Esophagus squamous epithelium (tissue), 4 donors: ENCODE measurements around the gene FIS1.

Experiments
- CTCF ChIP-seq, 6 experiments: fragments of 450-650 bp in 4 of 6; fragments of 200-600 bp in 2 of 6; sonication (generic) in 2 of 6; IDR thresholded peaks; one replicate each; pipeline ENCODE4 v1.5.1; 2016 to 2019; ENCODE audit warnings: antibody characterized with exemption in 6 of 6, mild to moderate bottlenecking in 4 of 6, moderate library complexity in 4 of 6
- POLR2A ChIP-seq, 4 donors: fragments of 450-650 bp; IDR thresholded peaks; one replicate each; pipeline ENCODE4 v1.6.1; 2017; ENCODE audit warnings: antibody characterized with exemption in 4 of 4, mild to moderate bottlenecking in 4 of 4, moderate library complexity in 3 of 4

- TF ChIP-seq CTCF (IDR thresholded peaks at IDR 0.05) (no peak), POLR2A (IDR thresholded peaks at IDR 0.05) (no peak)
These were observed 24.6 kb downstream of the FIS1 start for GRCh38 chr7:101220295-101220694.
